GM12864 (cell line): ENCODE data around the gene TTC39B.

Source experiments
- DNase-seq: peaks from one replicate; pipeline ENCODE4 v3.0.0-alpha.2; 2011; ENCODE audit warnings: low read depth
- H3K4me3 ChIP-seq: 2 replicates; pipeline ENCODE4 v1.5.1; 2011; ENCODE audit warnings: mild to moderate bottlenecking, low read depth, low read length, control low read depth
- TF ChIP-seq, protein P1 (sequence below): IDR thresholded peaks from 2 replicates; pipeline ENCODE4 v1.5.1; 2011; ENCODE audit warnings: low read depth, mild to moderate bottlenecking, moderate library complexity, low read length, control low read depth, inconsistent platforms; ENCODE audit errors: missing control alignments

TTC39B gene

GRCh38 chr9:15135164-15135792, 171.7 kb downstream of the TTC39B start:
- H3K4me3 ChIP-seq = no peak overlapping the region
- peak; percentile 16 for DNase-seq
- TF ChIP-seq, protein P1, sequence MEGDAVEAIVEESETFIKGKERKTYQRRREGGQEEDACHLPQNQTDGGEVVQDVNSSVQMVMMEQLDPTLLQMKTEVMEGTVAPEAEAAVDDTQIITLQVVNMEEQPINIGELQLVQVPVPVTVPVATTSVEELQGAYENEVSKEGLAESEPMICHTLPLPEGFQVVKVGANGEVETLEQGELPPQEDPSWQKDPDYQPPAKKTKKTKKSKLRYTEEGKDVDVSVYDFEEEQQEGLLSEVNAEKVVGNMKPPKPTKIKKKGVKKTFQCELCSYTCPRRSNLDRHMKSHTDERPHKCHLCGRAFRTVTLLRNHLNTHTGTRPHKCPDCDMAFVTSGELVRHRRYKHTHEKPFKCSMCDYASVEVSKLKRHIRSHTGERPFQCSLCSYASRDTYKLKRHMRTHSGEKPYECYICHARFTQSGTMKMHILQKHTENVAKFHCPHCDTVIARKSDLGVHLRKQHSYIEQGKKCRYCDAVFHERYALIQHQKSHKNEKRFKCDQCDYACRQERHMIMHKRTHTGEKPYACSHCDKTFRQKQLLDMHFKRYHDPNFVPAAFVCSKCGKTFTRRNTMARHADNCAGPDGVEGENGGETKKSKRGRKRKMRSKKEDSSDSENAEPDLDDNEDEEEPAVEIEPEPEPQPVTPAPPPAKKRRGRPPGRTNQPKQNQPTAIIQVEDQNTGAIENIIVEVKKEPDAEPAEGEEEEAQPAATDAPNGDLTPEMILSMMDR = peak; percentile 89

GRCh38 chr9:15133488-15133887, 173.5 kb downstream of the TTC39B start:
- no peak for DNase-seq
- TF ChIP-seq, protein P1 = no peak
- no peak overlapping the region for H3K4me3 ChIP-seq

- no peak for DNase-seq
- no peak overlapping the region for H3K4me3 ChIP-seq
- TF ChIP-seq, protein P1 = no peak
Observed at GRCh38 chr9:15132091-15132490, 174.9 kb downstream of the TTC39B start.

GRCh38 chr9:15131094-15131493, 175.9 kb downstream of the TTC39B start:
- DNase-seq = no peak
- no peak overlapping the region for H3K4me3 ChIP-seq
- TF ChIP-seq, protein P1 = no peak

DNA sequence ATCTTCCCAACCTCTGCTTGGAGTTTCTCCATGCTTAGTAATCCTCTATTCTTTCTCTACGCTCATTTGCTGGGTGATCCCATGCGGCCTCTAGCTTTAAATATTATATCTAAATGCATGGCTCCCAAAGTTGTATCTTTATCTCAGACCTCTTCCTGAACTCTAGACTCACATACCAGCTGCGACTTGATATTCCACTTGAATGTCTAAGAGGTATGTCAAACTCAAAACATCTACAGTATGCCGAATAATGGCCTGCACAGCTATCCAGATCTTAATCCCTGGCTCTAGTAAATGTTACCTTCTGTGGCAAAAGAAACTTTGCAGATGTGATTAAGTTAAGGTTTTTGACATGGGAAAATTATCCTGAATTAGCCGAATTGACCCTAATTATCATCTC, 179.2 kb downstream of the TTC39B start:
- DNase-seq = no peak
- H3K4me3 ChIP-seq = no peak overlapping the region
- TF ChIP-seq, protein P1 = no peak

- H3K4me3 ChIP-seq = no peak overlapping the region
- no peak for DNase-seq
- TF ChIP-seq, protein P1 = no peak
Observed at GRCh38 chr9:15121630-15122029, 185.4 kb downstream of the TTC39B start.

- TF ChIP-seq, protein P1 = no peak
- no peak for DNase-seq
Observed at GRCh38 chr9:15116130-15116580, 190.9 kb downstream of the TTC39B start.

More at GRCh38 chr9:15116130-15116580, 190.9 kb downstream of the TTC39B start:
- no peak overlapping the region for H3K4me3 ChIP-seq
